ENCODE data around the gene PPIL1. TPM values are rescaled to one million over a fixed set of nuclear protein-coding genes. Genes with fewer than 3 reads are reported as not detected.

The PPIL1 gene
- total and polyA plus RNA-seq, 10 of the 15 experiments (the other 5 are each of a cell fraction or from before 2014, with no cell fraction given): 39.5 to 95.8 (median 70.5) TPM

GRCh38 chr6:36809941-36810803, 64.4 kb downstream of the PPIL1 start:
- Histone ChIP-seq H4K20me1 (ENCODE audit: control insufficient read depth, insufficient read depth) (no peaks in the 10 kb centered on the region), H3K79me2 (ENCODE audit: control insufficient read depth, insufficient read depth, low read length) (no peaks in the 10 kb centered on the region), H2AFZ (ENCODE audit: control insufficient read depth, low read depth, low read length) (no peak overlapping the region), H3K9me3 (replicated peaks; ENCODE audit: control insufficient read depth, insufficient read depth, low read length) (no peaks in the 10 kb centered on the region), H3K4me1 (ENCODE audit: control insufficient read depth, insufficient read depth, low read length) (no peaks in the 10 kb centered on the region), H3K36me3 (ENCODE audit: control insufficient read depth in 2 of 2, insufficient read depth in 2 of 2, low read length in 1 of 2) (no peaks in the 10 kb centered on the region), H3K9ac (ENCODE audit: control insufficient read depth, insufficient read depth, low read length) (no peak overlapping the region), H3K27ac (ENCODE audit: control insufficient read depth, insufficient read depth) (no peak overlapping the region), H3K4me3 (no peak overlapping the region), H3K27me3 (replicated peaks in 1 of 2; ENCODE audit: control insufficient read depth in 2 of 2, insufficient read depth in 2 of 2, low read length in 1 of 2) (no peaks in the 10 kb centered on the region; a peak in 1 of 4 replicates), H3K4me2 (ENCODE audit: control insufficient read depth, insufficient read depth) (no peak overlapping the region)
- DNase-seq (ENCODE audit: low read depth, low spot score): no peak
- no peak for FAIRE-seq
- POLR2A ChIA-PET: interaction anchor here (0.5 kb wide), 1 partner anchor 673 kb away, joined by 3 read pairs; no protein-coding TSS in a partner anchor
- RAD21 ChIA-PET (ENCODE audit: unreplicated experiment): no interaction called here
- in situ Hi-C loops (cut with MboI): no loop called here
- no peak for TF ChIP-seq NFYB (IDR thresholded peaks at IDR 0.05; ENCODE audit: insufficient read depth, low read depth, low read length)
- TF ChIP-seq POLR2AphosphoS5 (IDR thresholded peaks at IDR 0.05; ENCODE audit: low read length): no peak
- TF ChIP-seq ZNF384 (IDR thresholded peaks at IDR 0.05; ENCODE audit: borderline replicate concordance, low read depth, low read length): no peak
- TF ChIP-seq ZNF274 (IDR thresholded peaks at IDR 0.05; ENCODE audit: insufficient read depth, insufficient read length): no peak
- TF ChIP-seq MTA2 (IDR thresholded peaks at IDR 0.05; ENCODE audit: low read depth): no peak
- no peak for TF ChIP-seq SMAD1 (IDR thresholded peaks at IDR 0.05; ENCODE audit: low read depth, partially characterized antibody)
- TF ChIP-seq, protein P1, sequence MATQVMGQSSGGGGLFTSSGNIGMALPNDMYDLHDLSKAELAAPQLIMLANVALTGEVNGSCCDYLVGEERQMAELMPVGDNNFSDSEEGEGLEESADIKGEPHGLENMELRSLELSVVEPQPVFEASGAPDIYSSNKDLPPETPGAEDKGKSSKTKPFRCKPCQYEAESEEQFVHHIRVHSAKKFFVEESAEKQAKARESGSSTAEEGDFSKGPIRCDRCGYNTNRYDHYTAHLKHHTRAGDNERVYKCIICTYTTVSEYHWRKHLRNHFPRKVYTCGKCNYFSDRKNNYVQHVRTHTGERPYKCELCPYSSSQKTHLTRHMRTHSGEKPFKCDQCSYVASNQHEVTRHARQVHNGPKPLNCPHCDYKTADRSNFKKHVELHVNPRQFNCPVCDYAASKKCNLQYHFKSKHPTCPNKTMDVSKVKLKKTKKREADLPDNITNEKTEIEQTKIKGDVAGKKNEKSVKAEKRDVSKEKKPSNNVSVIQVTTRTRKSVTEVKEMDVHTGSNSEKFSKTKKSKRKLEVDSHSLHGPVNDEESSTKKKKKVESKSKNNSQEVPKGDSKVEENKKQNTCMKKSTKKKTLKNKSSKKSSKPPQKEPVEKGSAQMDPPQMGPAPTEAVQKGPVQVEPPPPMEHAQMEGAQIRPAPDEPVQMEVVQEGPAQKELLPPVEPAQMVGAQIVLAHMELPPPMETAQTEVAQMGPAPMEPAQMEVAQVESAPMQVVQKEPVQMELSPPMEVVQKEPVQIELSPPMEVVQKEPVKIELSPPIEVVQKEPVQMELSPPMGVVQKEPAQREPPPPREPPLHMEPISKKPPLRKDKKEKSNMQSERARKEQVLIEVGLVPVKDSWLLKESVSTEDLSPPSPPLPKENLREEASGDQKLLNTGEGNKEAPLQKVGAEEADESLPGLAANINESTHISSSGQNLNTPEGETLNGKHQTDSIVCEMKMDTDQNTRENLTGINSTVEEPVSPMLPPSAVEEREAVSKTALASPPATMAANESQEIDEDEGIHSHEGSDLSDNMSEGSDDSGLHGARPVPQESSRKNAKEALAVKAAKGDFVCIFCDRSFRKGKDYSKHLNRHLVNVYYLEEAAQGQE (IDR thresholded peaks at IDR 0.05; ENCODE audit: low read depth, low read length): no peak
- TF ChIP-seq DPF2 (IDR thresholded peaks at IDR 0.05): no peak
- TF ChIP-seq BACH1 (IDR thresholded peaks at IDR 0.05; ENCODE audit: borderline replicate concordance): no peak
- TF ChIP-seq POLR2AphosphoS2 (IDR thresholded peaks at IDR 0.05; ENCODE audit: low read depth, low read length): no peak
- TF ChIP-seq SPI1 (IDR thresholded peaks at IDR 0.05; ENCODE audit: borderline replicate concordance, insufficient read depth, low read depth, low read length): no peak
- no peak for TF ChIP-seq LARP7 (IDR thresholded peaks at IDR 0.05)
- no peak for ATAC-seq
- SMC1A ChIA-PET (ENCODE audit: uncharacterized antibody, unreplicated experiment): interaction anchor here (0.8 to 3.2 kb wide), 2 partner anchors 39 to 41 kb away, joined by 3 to 10 read pairs; no protein-coding TSS in a partner anchor
- intact Hi-C loops (cut with micrococcal nuclease; ENCODE audit: unreplicated experiment): no loop called here
- WGBS (ENCODE audit: insufficient coverage, insufficient replicate concordance, low lambda C conversion rate, missing lambda C conversion rate): 33% methylated on average over 16 of the region's 16 CpGs
- CTCF ChIA-PET: interaction anchor here (1.0 to 2.9 kb wide), 7 partner anchors 24 to 208 kb away, joined by 3 to 10 read pairs (median 6); no protein-coding TSS in a partner anchor
- BruUV-seq (replicated peaks): no TSS peak

All from GM12878 (cell line).